Body of pancreas (tissue), 4 donors: ENCODE data around the gene CHRND.

ENCODE experiments used
- CTCF ChIP-seq, 7 experiments: fragments of 450-650 bp in 4 of 7; fragments of 200-600 bp in 3 of 7; sonication (generic) in 3 of 7; IDR thresholded peaks; one replicate each; pipeline ENCODE4 v1.5.1; 2016 to 2019; ENCODE audit warnings: antibody characterized with exemption in 7 of 7
- POLR2A ChIP-seq, 3 donors: fragments of 450-650 bp; IDR thresholded peaks; one replicate each; pipeline ENCODE4 v1.6.1; 2016; ENCODE audit warnings: antibody characterized with exemption in 3 of 3, mild to moderate bottlenecking in 2 of 3

- no peak for TF ChIP-seq CTCF (IDR thresholded peaks at IDR 0.05)
- no peak for TF ChIP-seq POLR2A (IDR thresholded peaks at IDR 0.05)
These were observed 17.5 kb downstream of the CHRND start for GRCh38 chr2:232543491-232543890.
